Fibroblast of lung (primary cell): ENCODE results near the gene SPTLC1.

Source experiments
- CTCF ChIP-seq, 2 donors: IDR thresholded peaks in 1 of 2; conservative IDR thresholded peaks in 1 of 2; 1 replicate in 1 of 2; 2 replicates in 1 of 2; pipeline ENCODE4 v1.5.1; 2011 to 2012; ENCODE audit warnings: low read length in 2 of 2, control low read depth in 1 of 2, inconsistent platforms in 1 of 2, low read depth in 1 of 2, mild to moderate bottlenecking in 1 of 2
- EZH2 ChIP-seq: IDR thresholded peaks from 2 replicates; pipeline ENCODE4 v1.5.1; 2012; ENCODE audit warnings: low read length, control low read depth, mild to moderate bottlenecking; ENCODE audit errors: missing control alignments

GRCh38 chr9:92008041-92008440 is 107.2 kb downstream of the SPTLC1 start:
- TF ChIP-seq CTCF (conservative IDR thresholded peaks at IDR 0.05 in 1 of 2, IDR thresholded peaks at IDR 0.05 in 1 of 2; ENCODE audit: low read depth in 1 of 2, low read length in 2 of 2) (no peak), EZH2 (no peak)
